ENCODE results near the gene ZNF732. TPM values are rescaled to one million over a fixed set of nuclear protein-coding genes. Genes with fewer than 3 reads are reported as not detected.

Gene ZNF732
- total RNA-seq, 1 experiment from 2014 or later: not detected

GRCh38 chr4:236028-236427, 69.2 kb downstream of the ZNF732 start:
- Histone ChIP-seq H3K4me1 (no peaks in the 10 kb centered on the region), H3K27me3 (replicated peaks; ENCODE audit: control insufficient read depth, insufficient read depth, low read length) (no peaks in the 10 kb centered on the region), H3K9me3 (peaks cover 3% of the 10 kb centered on the region), H3K36me3 (ENCODE audit: control insufficient read depth, insufficient read depth, low read length) (no peaks in the 10 kb centered on the region), H3K4me3 (ENCODE audit: low read depth, low read length) (no peak overlapping the region)
- no peaks in the 10 kb centered on the region for H3K27me3 Mint-ChIP-seq (ENCODE audit: insufficient read depth, unreplicated experiment)
- CTCF ChIA-PET: no interaction called here
- intact Hi-C loops (cut with micrococcal nuclease; ENCODE audit: unreplicated experiment): no loop called here
- BruUV-seq (replicated peaks): no TSS peak
- DNase-seq: no peak
- H3K27ac Mint-ChIP-seq (ENCODE audit: unreplicated experiment): no peak overlapping the region
- H3K36me3 Mint-ChIP-seq (ENCODE audit: insufficient read depth, unreplicated experiment): no peaks in the 10 kb centered on the region
- peaks cover 21% of the 10 kb centered on the region for H3K9me3 Mint-ChIP-seq (ENCODE audit: unreplicated experiment)
- POLR2A ChIA-PET: no interaction called here
- no peaks in the 10 kb centered on the region for H3K4me1 Mint-ChIP-seq (ENCODE audit: low read depth, unreplicated experiment)
- no peak overlapping the region for H3K4me3 Mint-ChIP-seq (ENCODE audit: unreplicated experiment)
- no peak for TF ChIP-seq CTCF (IDR thresholded peaks at IDR 0.05; ENCODE audit: insufficient read depth in 1 of 2, low read depth in 1 of 2, low read length in 1 of 2, severe bottlenecking in 1 of 2, unreplicated experiment in 1 of 2)

GRCh38 chr4:234178-234577, 71.1 kb downstream of the ZNF732 start:
- intact Hi-C loops (cut with micrococcal nuclease; ENCODE audit: unreplicated experiment): no loop called here
- DNase-seq: no peak
- Histone ChIP-seq H3K4me3 (ENCODE audit: low read depth, low read length) (no peak overlapping the region), H3K4me1 (no peaks in the 10 kb centered on the region), H3K27me3 (replicated peaks; ENCODE audit: control insufficient read depth, insufficient read depth, low read length) (no peaks in the 10 kb centered on the region), H3K36me3 (ENCODE audit: control insufficient read depth, insufficient read depth, low read length) (no peaks in the 10 kb centered on the region), H3K9me3 (peaks cover 3% of the 10 kb centered on the region; the same call in 1 of the 2 replicates)
- Mint-ChIP-seq H3K36me3 (ENCODE audit: insufficient read depth, unreplicated experiment) (no peaks in the 10 kb centered on the region), H3K27me3 (ENCODE audit: insufficient read depth, unreplicated experiment) (no peaks in the 10 kb centered on the region), H3K27ac (ENCODE audit: unreplicated experiment) (no peak overlapping the region), H3K4me1 (ENCODE audit: low read depth, unreplicated experiment) (no peaks in the 10 kb centered on the region), H3K9me3 (ENCODE audit: unreplicated experiment) (peaks cover 29% of the 10 kb centered on the region), H3K4me3 (ENCODE audit: unreplicated experiment) (no peak overlapping the region)
- ChIA-PET POLR2A (no interaction called here), CTCF (no interaction called here)
- no peak for TF ChIP-seq CTCF (IDR thresholded peaks at IDR 0.05; ENCODE audit: insufficient read depth in 1 of 2, low read depth in 1 of 2, low read length in 1 of 2, severe bottlenecking in 1 of 2, unreplicated experiment in 1 of 2)
- BruUV-seq (replicated peaks): no TSS peak

- no peak for TF ChIP-seq CTCF (IDR thresholded peaks at IDR 0.05; ENCODE audit: insufficient read depth in 1 of 2, low read depth in 1 of 2, low read length in 1 of 2, severe bottlenecking in 1 of 2, unreplicated experiment in 1 of 2)
- Histone ChIP-seq H3K4me1 (no peaks in the 10 kb centered on the region), H3K9me3 (0 out of 2 replicates have a peak, but pooled peaks cover 8% of the 10 kb centered on the region), H3K36me3 (ENCODE audit: control insufficient read depth, insufficient read depth, low read length) (no peaks in the 10 kb centered on the region), H3K4me3 (ENCODE audit: low read depth, low read length) (no peak overlapping the region), H3K27me3 (replicated peaks; ENCODE audit: control insufficient read depth, insufficient read depth, low read length) (no peaks in the 10 kb centered on the region)
- Mint-ChIP-seq H3K27me3 (ENCODE audit: insufficient read depth, unreplicated experiment) (no peaks in the 10 kb centered on the region), H3K4me3 (ENCODE audit: unreplicated experiment) (no peak overlapping the region), H3K4me1 (ENCODE audit: low read depth, unreplicated experiment) (no peaks in the 10 kb centered on the region), H3K9me3 (ENCODE audit: unreplicated experiment) (peaks cover 9% of the 10 kb centered on the region), H3K36me3 (ENCODE audit: insufficient read depth, unreplicated experiment) (no peaks in the 10 kb centered on the region), H3K27ac (ENCODE audit: unreplicated experiment) (no peak overlapping the region)
- BruUV-seq (replicated peaks): no TSS peak
- ChIA-PET CTCF (no interaction called here), POLR2A (no interaction called here)
- no peak for DNase-seq
- intact Hi-C loops (cut with micrococcal nuclease; ENCODE audit: unreplicated experiment): no loop called here
Measured at GRCh38 chr4:223913-224497, 81.3 kb downstream of the ZNF732 start.

Small RNA genes lying within 50 kb of the gene (microRNA-seq; reads per million reads assigned to microRNA genes)
- gene MIR571: not detected

Other genes starting within 250 kb of the ZNF732 start
- gene ZNF718, start 181.0 kb downstream of the ZNF732 start, total RNA-seq (2022): 13.0 and 13.2 TPM in 2 replicates
- gene ZNF141, start 32.3 kb upstream of the ZNF732 start, total RNA-seq (2022): 28.4 and 32.5 TPM in 2 replicates
- 29.9 and 30.3 TPM in 2 replicates for gene ZNF721, start 193.7 kb upstream of the ZNF732 start, total RNA-seq (2022)
- gene PIGG, start 193.7 kb upstream of the ZNF732 start, total RNA-seq (2022): 56.6 and 58.8 TPM in 2 replicates

All from Caco-2 (cell line).